ENCODE data around the gene KIF1B.

KIF1B gene

GRCh38 chr1:10210841-10211804, 753 bp downstream of the KIF1B start:
- TF ChIP-seq NFIC (IDR thresholded peaks at IDR 0.05) (peak; percentile 71), CEBPB (IDR thresholded peaks at IDR 0.05) (peak; percentile 79), USF1 (IDR thresholded peaks at IDR 0.05) (no peak), EGR1 (IDR thresholded peaks at IDR 0.05) (no peak), TEAD4 (IDR thresholded peaks at IDR 0.05) (0 out of 2 replicates have a peak, but pooled peaks have one; percentile 38), RAD21 (IDR thresholded peaks at IDR 0.05; ENCODE audit: low read depth) (no peak; the same call in 1 of the 2 replicates), YY1 (IDR thresholded peaks at IDR 0.05; ENCODE audit: low read depth) (peak; percentile 83; the same call in 1 of the 2 replicates), FOXM1 (IDR thresholded peaks at IDR 0.05; ENCODE audit: borderline replicate concordance, low read depth) (no peak), EP300 (IDR thresholded peaks at IDR 0.05; ENCODE audit: borderline replicate concordance) (peak; percentile 26), CREB1 (IDR thresholded peaks at IDR 0.05; ENCODE audit: low read depth) (no peak), REST (IDR thresholded peaks at IDR 0.05; ENCODE audit: low read depth) (no peak), MAX (IDR thresholded peaks at IDR 0.05) (peak; percentile 39; the same call in 1 of the 2 replicates), ZBTB7A (IDR thresholded peaks at IDR 0.05; ENCODE audit: low read depth) (peak; percentile 66), TCF12 (IDR thresholded peaks at IDR 0.05; ENCODE audit: low read depth) (peak; percentile 64), TAF1 (IDR thresholded peaks at IDR 0.05; ENCODE audit: low read depth) (peak; percentile 41; the same call in 1 of the 2 replicates)

GRCh38 chr1:10211805-10212410, 1.5 kb downstream of the KIF1B start:
- TF ChIP-seq MAX (IDR thresholded peaks at IDR 0.05) (peak; percentile 10; the same call in 1 of the 2 replicates), CEBPB (IDR thresholded peaks at IDR 0.05) (no peak)

- no peak for TF ChIP-seq REST (IDR thresholded peaks at IDR 0.05; ENCODE audit: low read depth)
- no peak for TF ChIP-seq CEBPB (IDR thresholded peaks at IDR 0.05)
- TF ChIP-seq YY1 (IDR thresholded peaks at IDR 0.05; ENCODE audit: low read depth), result no peak
- no peak for TF ChIP-seq EP300 (IDR thresholded peaks at IDR 0.05; ENCODE audit: borderline replicate concordance)
- no peak for TF ChIP-seq ZBTB7A (IDR thresholded peaks at IDR 0.05; ENCODE audit: low read depth)
- no peak for TF ChIP-seq RAD21 (IDR thresholded peaks at IDR 0.05; ENCODE audit: low read depth)
- TF ChIP-seq EGR1 (IDR thresholded peaks at IDR 0.05), result no peak
- no peak for TF ChIP-seq TEAD4 (IDR thresholded peaks at IDR 0.05)
- no peak for TF ChIP-seq FOXM1 (IDR thresholded peaks at IDR 0.05; ENCODE audit: borderline replicate concordance, low read depth)
- no peak for TF ChIP-seq TAF1 (IDR thresholded peaks at IDR 0.05; ENCODE audit: low read depth)
- no peak for TF ChIP-seq TCF12 (IDR thresholded peaks at IDR 0.05; ENCODE audit: low read depth)
- no peak for TF ChIP-seq USF1 (IDR thresholded peaks at IDR 0.05)
- no peak for TF ChIP-seq CREB1 (IDR thresholded peaks at IDR 0.05; ENCODE audit: low read depth)
- TF ChIP-seq NFIC (IDR thresholded peaks at IDR 0.05), result no peak
- no peak for TF ChIP-seq MAX (IDR thresholded peaks at IDR 0.05)
These were observed 2.1 kb downstream of the KIF1B start for GRCh38 chr1:10212476-10212875.

GRCh38 chr1:10213186-10213705, 2.9 kb downstream of the KIF1B start:
- no peak for TF ChIP-seq REST (IDR thresholded peaks at IDR 0.05; ENCODE audit: low read depth)
- TF ChIP-seq RAD21 (IDR thresholded peaks at IDR 0.05; ENCODE audit: low read depth), result no peak
- no peak for TF ChIP-seq CEBPB (IDR thresholded peaks at IDR 0.05)
- no peak for TF ChIP-seq EGR1 (IDR thresholded peaks at IDR 0.05)
- TF ChIP-seq YY1 (IDR thresholded peaks at IDR 0.05; ENCODE audit: low read depth), result no peak
- TF ChIP-seq FOXM1 (IDR thresholded peaks at IDR 0.05; ENCODE audit: borderline replicate concordance, low read depth), result no peak
- TF ChIP-seq USF1 (IDR thresholded peaks at IDR 0.05), result no peak
- TF ChIP-seq CREB1 (IDR thresholded peaks at IDR 0.05; ENCODE audit: low read depth), result no peak
- TF ChIP-seq EP300 (IDR thresholded peaks at IDR 0.05; ENCODE audit: borderline replicate concordance), result no peak
- no peak for TF ChIP-seq NFIC (IDR thresholded peaks at IDR 0.05)
- TF ChIP-seq TEAD4 (IDR thresholded peaks at IDR 0.05), result no peak
- no peak for TF ChIP-seq ZBTB7A (IDR thresholded peaks at IDR 0.05; ENCODE audit: low read depth)
- no peak for TF ChIP-seq TCF12 (IDR thresholded peaks at IDR 0.05; ENCODE audit: low read depth)
- TF ChIP-seq MAX (IDR thresholded peaks at IDR 0.05), result no peak
- no peak for TF ChIP-seq TAF1 (IDR thresholded peaks at IDR 0.05; ENCODE audit: low read depth)

Data from Ishikawa (cell line).